Measurements from ENCODE around the gene OR10A6. TPM values are rescaled to one million over a fixed set of nuclear protein-coding genes. Genes with fewer than 3 reads are reported as not detected.

OR10A6 gene
- total RNA-seq, 1 donor from 2014 or later = not detected

DNA sequence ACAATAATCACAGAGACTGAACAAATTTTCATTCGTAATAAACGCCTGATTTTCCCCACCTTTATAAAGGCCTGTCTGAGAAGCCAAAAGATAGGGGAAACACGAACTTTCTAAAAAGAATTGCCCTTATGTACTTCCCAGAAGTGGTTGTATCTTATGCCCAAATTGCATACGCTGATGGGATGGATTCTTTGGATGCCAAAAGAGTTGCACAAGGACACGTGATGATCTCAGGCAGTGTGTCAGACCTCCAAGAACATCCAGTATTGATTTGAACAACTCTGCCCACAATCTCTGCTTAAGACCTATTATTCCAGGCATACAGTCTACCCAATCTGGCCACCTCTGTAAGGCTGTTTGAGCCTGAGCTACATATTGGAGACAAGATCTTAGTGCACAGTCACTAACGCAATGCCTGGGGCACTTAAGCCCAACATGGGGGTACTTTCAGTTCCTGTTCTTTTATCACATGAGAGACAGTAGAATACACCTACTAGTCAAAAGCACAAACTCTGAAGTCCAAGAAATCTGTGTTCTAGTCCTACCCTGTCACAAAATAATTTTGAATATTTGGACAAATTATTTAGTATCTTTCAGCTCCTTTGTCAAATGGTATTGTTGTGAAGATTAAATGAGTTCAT lies 38.9 kb downstream of the OR10A6 start:
- Histone ChIP-seq H3K9me3 (no peaks in the 10 kb centered on the region), H3K27ac (no peak overlapping the region), H3K27me3 (no peaks in the 10 kb centered on the region), H3K36me3 (no peaks in the 10 kb centered on the region), H3K4me3 (no peak overlapping the region), H3K4me1 (peaks cover 4% of the 10 kb centered on the region)
- no peak for DNase-seq
- TF ChIP-seq, protein P1, sequence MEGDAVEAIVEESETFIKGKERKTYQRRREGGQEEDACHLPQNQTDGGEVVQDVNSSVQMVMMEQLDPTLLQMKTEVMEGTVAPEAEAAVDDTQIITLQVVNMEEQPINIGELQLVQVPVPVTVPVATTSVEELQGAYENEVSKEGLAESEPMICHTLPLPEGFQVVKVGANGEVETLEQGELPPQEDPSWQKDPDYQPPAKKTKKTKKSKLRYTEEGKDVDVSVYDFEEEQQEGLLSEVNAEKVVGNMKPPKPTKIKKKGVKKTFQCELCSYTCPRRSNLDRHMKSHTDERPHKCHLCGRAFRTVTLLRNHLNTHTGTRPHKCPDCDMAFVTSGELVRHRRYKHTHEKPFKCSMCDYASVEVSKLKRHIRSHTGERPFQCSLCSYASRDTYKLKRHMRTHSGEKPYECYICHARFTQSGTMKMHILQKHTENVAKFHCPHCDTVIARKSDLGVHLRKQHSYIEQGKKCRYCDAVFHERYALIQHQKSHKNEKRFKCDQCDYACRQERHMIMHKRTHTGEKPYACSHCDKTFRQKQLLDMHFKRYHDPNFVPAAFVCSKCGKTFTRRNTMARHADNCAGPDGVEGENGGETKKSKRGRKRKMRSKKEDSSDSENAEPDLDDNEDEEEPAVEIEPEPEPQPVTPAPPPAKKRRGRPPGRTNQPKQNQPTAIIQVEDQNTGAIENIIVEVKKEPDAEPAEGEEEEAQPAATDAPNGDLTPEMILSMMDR (IDR thresholded peaks at IDR 0.05) = no peak
- ATAC-seq = no peak
- intact Hi-C loops (cut with DNase I) = loop anchor here (10.0 kb wide), 2 partner anchors 93 to 213 kb away; partner anchors contain the start of gene EIF3F

DNA sequence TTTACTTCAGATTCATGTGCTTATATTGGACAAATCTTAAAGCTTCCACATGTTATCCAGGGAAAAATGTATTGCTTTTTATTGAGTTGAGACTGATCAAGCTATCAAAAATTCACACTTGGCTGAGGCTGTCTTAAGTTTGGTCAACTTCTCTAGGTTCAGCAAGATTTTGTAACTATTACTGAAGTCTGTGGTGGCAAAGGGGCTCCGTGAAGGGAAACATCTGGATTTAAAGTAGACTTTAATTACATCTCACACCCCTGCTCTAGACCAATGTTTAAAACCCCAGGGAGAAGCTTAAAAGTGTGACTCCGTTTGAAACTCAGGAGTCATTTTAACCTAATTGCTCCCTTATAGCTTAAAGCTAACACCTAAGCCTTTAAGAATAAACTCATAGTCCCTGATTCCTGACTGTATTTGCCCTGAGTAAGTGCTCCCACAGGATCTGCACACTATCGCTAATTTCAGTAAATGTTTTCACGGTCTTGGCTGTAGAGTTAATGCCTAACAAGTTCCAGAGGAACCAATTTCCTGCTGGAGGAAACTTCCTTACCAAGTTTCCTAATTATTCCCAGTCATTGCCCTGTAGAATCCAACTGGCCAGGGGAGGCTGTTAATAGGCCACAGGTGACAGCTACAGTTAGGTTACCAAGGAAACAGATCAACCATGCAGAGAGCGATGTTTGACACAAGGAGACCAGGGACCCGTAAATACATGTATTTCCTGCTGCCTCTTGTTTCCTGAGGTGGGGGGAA lies 40.5 kb downstream of the OR10A6 start:
- Histone ChIP-seq H3K27me3 (peaks cover 6% of the 10 kb centered on the region), H3K27ac (no peak overlapping the region), H3K9me3 (no peaks in the 10 kb centered on the region), H3K36me3 (no peaks in the 10 kb centered on the region), H3K4me3 (no peak overlapping the region), H3K4me1 (peaks cover 4% of the 10 kb centered on the region)
- no peak for DNase-seq
- TF ChIP-seq, protein P1 (IDR thresholded peaks at IDR 0.05) = no peak
- ATAC-seq = no peak
- intact Hi-C loops (cut with DNase I) = loop anchor here (10.0 kb wide), 2 partner anchors 94 to 214 kb away; partner anchors contain the start of gene EIF3F

DNA sequence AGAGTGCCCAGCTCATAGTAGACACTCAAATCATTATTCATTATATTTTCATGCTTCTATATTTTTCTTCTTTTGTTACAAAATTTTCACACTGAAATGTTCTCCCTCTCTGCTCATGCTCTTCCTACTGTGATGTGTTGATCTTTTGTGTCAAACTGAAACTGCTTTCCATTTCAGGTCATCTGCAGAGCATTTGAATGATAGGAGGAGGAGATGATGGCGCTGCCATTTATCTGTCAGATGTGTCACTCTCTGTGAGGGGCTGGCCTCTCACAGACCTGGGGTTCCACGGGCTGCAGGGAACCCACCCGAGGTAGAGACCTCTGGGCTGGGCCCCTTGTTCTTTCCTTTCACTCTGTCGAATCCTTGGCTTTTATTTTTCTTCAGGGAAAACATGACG lies 41.1 kb downstream of the OR10A6 start:
- Histone ChIP-seq H3K27ac (no peak overlapping the region), H3K27me3 (peaks cover 6% of the 10 kb centered on the region), H3K4me3 (no peak overlapping the region), H3K36me3 (no peaks in the 10 kb centered on the region), H3K9me3 (no peaks in the 10 kb centered on the region), H3K4me1 (peaks cover 4% of the 10 kb centered on the region)
- TF ChIP-seq, protein P1 (IDR thresholded peaks at IDR 0.05) = no peak
- intact Hi-C loops (cut with DNase I) = loop anchor here (10.0 kb wide), 2 partner anchors 95 to 215 kb away; partner anchors contain the start of gene EIF3F
- no peak for DNase-seq
- no peak for ATAC-seq

DNA sequence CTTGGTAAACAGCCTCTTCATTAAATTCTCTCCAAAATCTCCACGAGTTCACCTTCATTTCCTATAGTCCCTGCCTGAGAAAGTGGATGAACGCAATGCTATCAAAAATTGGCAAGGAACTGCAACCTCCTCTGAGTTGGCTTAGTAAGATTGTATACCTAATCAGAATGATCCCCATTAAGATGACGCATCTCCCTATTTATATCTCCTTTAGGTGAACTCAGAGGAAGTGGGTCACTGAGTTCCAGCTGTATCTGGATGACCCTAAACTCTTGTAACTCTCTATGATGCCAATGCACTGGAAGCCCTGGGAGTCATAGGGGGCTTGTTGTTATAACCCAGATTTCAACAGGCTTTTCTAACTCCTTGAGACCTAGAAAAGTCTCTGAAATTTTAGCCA lies 48.2 kb downstream of the OR10A6 start:
- Histone ChIP-seq H3K27ac (no peak overlapping the region), H3K9me3 (no peaks in the 10 kb centered on the region), H3K27me3 (peaks cover 6% of the 10 kb centered on the region), H3K36me3 (no peaks in the 10 kb centered on the region), H3K4me3 (no peak overlapping the region), H3K4me1 (no peaks in the 10 kb centered on the region)
- no peak for ATAC-seq
- intact Hi-C loops (cut with DNase I) = no loop called here
- TF ChIP-seq, protein P1 (IDR thresholded peaks at IDR 0.05) = no peak
- no peak for DNase-seq

Other genes with a start within 250 kb of the OR10A6 start
- gene OVCH2, start 224.8 kb downstream of the OR10A6 start, total RNA-seq = 6.4 TPM
- 1.3 TPM for gene OR5P2, start 134.3 kb downstream of the OR10A6 start, total RNA-seq
- gene OR5P3, start 100.4 kb downstream of the OR10A6 start, total RNA-seq = 2.2 TPM
- gene OR10A3, start 10.4 kb upstream of the OR10A6 start, total RNA-seq = not detected
- not detected for gene NLRP10, start 34.2 kb upstream of the OR10A6 start, total RNA-seq
- gene EIF3F, start 56.1 kb upstream of the OR10A6 start, total RNA-seq = 200 TPM
- gene TUB, start 149.9 kb upstream of the OR10A6 start, total RNA-seq = 3.6 TPM
- gene RIC3, start 237.8 kb upstream of the OR10A6 start, total RNA-seq = 12.9 TPM

Measured in upper lobe of right lung (tissue), 1 donor.